IPS-20b (cell line): ENCODE measurements around the gene LRP3.
"Not testable (repeated sequence)": the region's sequence is repeated elsewhere in the genome, so short reads cannot be mapped to it uniquely, and the experiment has no call there.

Source experiments
- H3K27ac ChIP-seq: one replicate; pipeline ENCODE4 v1.5.1; 2013; ENCODE audit warnings: low read length
- H3K27me3 ChIP-seq: 2 replicates; pipeline ENCODE4 v1.6.1; 2013; ENCODE audit warnings: mild to moderate bottlenecking, low read length, inconsistent platforms; ENCODE audit not compliant: insufficient read depth
- H3K36me3 ChIP-seq: 2 replicates; pipeline ENCODE4 v1.6.1; 2013; ENCODE audit warnings: low read depth, mild to moderate bottlenecking, inconsistent platforms, low read length, moderate library complexity; ENCODE audit not compliant: insufficient read depth
- H3K4me1 ChIP-seq: 2 replicates; pipeline ENCODE4 v1.6.1; 2013; ENCODE audit warnings: mild to moderate bottlenecking, control low read depth, inconsistent platforms, low read length, moderate library complexity; ENCODE audit not compliant: insufficient read depth
- H3K4me3 ChIP-seq: 2 replicates; pipeline ENCODE4 v1.5.1; 2013; ENCODE audit warnings: mild to moderate bottlenecking, low read length, inconsistent platforms
- H3K9ac ChIP-seq: 2 replicates; pipeline ENCODE4 v1.6.1; 2013; ENCODE audit warnings: low read depth, mild to moderate bottlenecking, inconsistent platforms, low read length, moderate library complexity
- H3K9me3 ChIP-seq: 2 replicates; pipeline ENCODE4 v1.6.1; 2013; ENCODE audit warnings: mild to moderate bottlenecking, low read depth, low read length, inconsistent platforms; ENCODE audit not compliant: insufficient read depth

The LRP3 gene

GRCh38 chr19:33161201-33161600 is 32.9 kb upstream of the LRP3 start:
- no peak overlapping the region for H3K27ac ChIP-seq

GRCh38 chr19:33163481-33163880 is 30.6 kb upstream of the LRP3 start:
- Histone ChIP-seq H3K4me3 (no peak overlapping the region), H3K9me3 (peaks cover 6% of the 10 kb centered on the region), H3K36me3 (no peaks in the 10 kb centered on the region), H3K27ac (no peak overlapping the region), H3K27me3 (no peaks in the 10 kb centered on the region), H3K4me1 (no peaks in the 10 kb centered on the region), H3K9ac (no peak overlapping the region)

More at GRCh38 chr19:33161201-33161600, 32.9 kb upstream of the LRP3 start:
- Histone ChIP-seq H3K27me3 (no peaks in the 10 kb centered on the region), H3K9me3 (no peaks in the 10 kb centered on the region), H3K9ac (no peak overlapping the region), H3K4me3 (no peak overlapping the region), H3K36me3 (no peaks in the 10 kb centered on the region), H3K4me1 (no peaks in the 10 kb centered on the region)

DNA sequence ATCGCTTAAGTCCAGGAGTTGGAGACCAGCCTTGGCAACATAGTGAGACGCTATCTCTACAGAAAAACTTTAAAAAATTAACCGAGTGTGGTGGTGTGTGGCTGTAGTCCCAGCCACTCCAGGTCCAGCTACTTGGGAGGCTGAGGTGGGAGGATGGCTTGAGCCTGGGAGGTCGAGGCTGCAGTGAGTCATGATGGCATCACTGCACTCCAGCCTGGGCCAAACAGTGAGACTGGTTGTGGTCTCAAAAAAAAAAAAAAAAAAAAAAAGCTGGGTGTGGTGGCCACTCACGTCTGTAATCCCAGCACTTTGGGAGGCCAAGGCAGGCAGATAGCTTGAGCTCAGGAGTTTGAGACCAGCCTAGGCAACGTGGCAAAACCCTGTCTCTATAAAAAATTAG is 28.1 kb upstream of the LRP3 start:
- not testable (repeated sequence) for H3K4me1 ChIP-seq, H3K27ac ChIP-seq, H3K27me3 ChIP-seq, H3K4me3 ChIP-seq, H3K9ac ChIP-seq, H3K9me3 ChIP-seq, H3K36me3 ChIP-seq

DNA sequence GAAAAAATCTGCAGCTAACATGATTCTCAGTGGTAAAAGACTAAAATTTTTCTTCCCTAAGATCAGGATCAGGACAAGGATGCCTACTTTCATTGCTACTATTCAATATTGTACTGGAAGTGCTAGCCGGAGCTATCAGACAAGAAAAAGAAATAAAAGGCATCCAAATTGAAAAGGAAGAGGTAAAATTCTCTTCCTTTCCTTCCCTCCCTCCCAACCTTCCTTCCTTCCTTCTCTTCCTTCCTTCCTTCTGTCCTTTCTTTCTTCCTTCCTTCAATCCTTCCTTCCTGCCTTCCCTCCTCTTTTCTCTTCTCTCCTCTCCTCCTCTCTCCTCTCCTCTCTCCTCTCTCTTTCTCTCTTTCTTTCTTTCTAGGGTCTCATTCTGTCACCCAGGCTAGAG is 26.7 kb upstream of the LRP3 start:
- H3K27ac ChIP-seq: no peak overlapping the region
- no peaks in the 10 kb centered on the region for H3K4me1 ChIP-seq
- H3K36me3 ChIP-seq: no peaks in the 10 kb centered on the region
- no peak overlapping the region for H3K4me3 ChIP-seq
- H3K9ac ChIP-seq: no peak overlapping the region
- no peaks in the 10 kb centered on the region for H3K27me3 ChIP-seq
- peaks cover 6% of the 10 kb centered on the region for H3K9me3 ChIP-seq

- no peaks in the 10 kb centered on the region for H3K4me1 ChIP-seq
- H3K9ac ChIP-seq: no peak overlapping the region
- no peak overlapping the region for H3K27ac ChIP-seq
- no peaks in the 10 kb centered on the region for H3K36me3 ChIP-seq
- no peak overlapping the region for H3K4me3 ChIP-seq
- H3K9me3 ChIP-seq: peaks cover 6% of the 10 kb centered on the region
- H3K27me3 ChIP-seq: no peaks in the 10 kb centered on the region
Measured at GRCh38 chr19:33168528-33168927, 25.6 kb upstream of the LRP3 start.

DNA sequence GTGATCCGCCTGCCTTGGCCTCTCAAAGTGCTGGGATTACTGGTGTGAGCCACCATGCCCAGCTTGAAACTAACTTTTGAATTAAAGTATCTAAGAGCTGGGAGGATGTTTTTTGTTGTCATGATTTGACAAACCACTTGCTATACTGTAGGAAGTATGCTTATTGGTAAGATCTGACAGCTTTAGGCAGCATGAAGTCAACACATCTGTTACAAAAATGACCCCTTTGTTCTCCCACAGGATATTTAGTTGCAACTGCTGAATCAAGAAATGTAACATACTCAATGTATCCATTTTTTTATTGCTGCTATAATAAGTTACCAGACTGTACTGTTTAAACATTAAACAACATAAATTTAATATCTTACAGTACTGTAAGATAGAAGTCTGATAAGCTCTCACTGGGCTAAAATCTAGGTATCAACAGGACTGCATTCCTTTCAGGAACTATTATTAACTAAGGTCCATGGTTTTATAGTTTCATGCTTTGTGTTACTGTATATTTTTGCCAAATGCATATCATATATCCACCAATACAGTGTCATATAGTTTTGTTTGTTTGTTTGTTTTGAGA is 22.8 kb upstream of the LRP3 start:
- no peak overlapping the region for H3K9ac ChIP-seq
- H3K9me3 ChIP-seq: peaks cover 6% of the 10 kb centered on the region
- H3K27ac ChIP-seq: no peak overlapping the region
- H3K4me3 ChIP-seq: no peak overlapping the region
- no peaks in the 10 kb centered on the region for H3K27me3 ChIP-seq
- H3K36me3 ChIP-seq: no peaks in the 10 kb centered on the region
- 0 out of 2 replicates have a peak, but pooled peaks cover 4% of the 10 kb centered on the region for H3K4me1 ChIP-seq

- peaks cover 6% of the 10 kb centered on the region for H3K9me3 ChIP-seq
- H3K4me3 ChIP-seq: no peak overlapping the region
- H3K4me1 ChIP-seq: 0 out of 2 replicates have a peak, but pooled peaks cover 4% of the 10 kb centered on the region
- no peaks in the 10 kb centered on the region for H3K27me3 ChIP-seq
- no peak overlapping the region for H3K27ac ChIP-seq
- H3K36me3 ChIP-seq: no peaks in the 10 kb centered on the region
- no peak overlapping the region for H3K9ac ChIP-seq
Measured at GRCh38 chr19:33171916-33172359, 22.2 kb upstream of the LRP3 start.

GRCh38 chr19:33174186-33174585 is 19.9 kb upstream of the LRP3 start:
- Histone ChIP-seq H3K27me3 (peaks cover 11% of the 10 kb centered on the region; the same call in 1 of the 2 replicates), H3K4me1 (0 out of 2 replicates have a peak, but pooled peaks cover 4% of the 10 kb centered on the region), H3K9ac (no peak overlapping the region), H3K4me3 (no peak overlapping the region), H3K9me3 (no peaks in the 10 kb centered on the region), H3K27ac (no peak overlapping the region), H3K36me3 (no peaks in the 10 kb centered on the region)

- no peak overlapping the region for H3K9ac ChIP-seq
- H3K9me3 ChIP-seq: no peaks in the 10 kb centered on the region
- H3K4me3 ChIP-seq: peak overlapping the region; percentile 95; the same call in 1 of the 2 replicates
- H3K27me3 ChIP-seq: peaks cover 13% of the 10 kb centered on the region; the same call in 1 of the 2 replicates
- 0 out of 2 replicates have a peak, but pooled peaks cover 4% of the 10 kb centered on the region for H3K4me1 ChIP-seq
- no peak overlapping the region for H3K27ac ChIP-seq
- no peaks in the 10 kb centered on the region for H3K36me3 ChIP-seq
Measured at GRCh38 chr19:33175156-33175782, 18.9 kb upstream of the LRP3 start.

GRCh38 chr19:33175886-33176669 is 18.1 kb upstream of the LRP3 start:
- Histone ChIP-seq H3K27ac (peak overlapping the region; percentile 79), H3K4me1 (0 out of 2 replicates have a peak, but pooled peaks cover 4% of the 10 kb centered on the region), H3K9me3 (no peaks in the 10 kb centered on the region), H3K4me3 (peak overlapping the region; percentile 95), H3K36me3 (no peaks in the 10 kb centered on the region), H3K27me3 (peaks cover 13% of the 10 kb centered on the region; the same call in 1 of the 2 replicates), H3K9ac (peak overlapping the region; percentile 94)

- H3K4me1 ChIP-seq: 0 out of 2 replicates have a peak, but pooled peaks cover 4% of the 10 kb centered on the region
- H3K4me3 ChIP-seq: peak overlapping the region; percentile 95
- H3K27me3 ChIP-seq: peaks cover 13% of the 10 kb centered on the region; the same call in 1 of the 2 replicates
- peak overlapping the region; percentile 94 for H3K9ac ChIP-seq
- H3K9me3 ChIP-seq: no peaks in the 10 kb centered on the region
- H3K36me3 ChIP-seq: no peaks in the 10 kb centered on the region
- peak overlapping the region; percentile 79 for H3K27ac ChIP-seq
Measured at GRCh38 chr19:33176670-33177416, 17.3 kb upstream of the LRP3 start.
